Measurements from ENCODE around the gene NMS.

NMS gene

DNA sequence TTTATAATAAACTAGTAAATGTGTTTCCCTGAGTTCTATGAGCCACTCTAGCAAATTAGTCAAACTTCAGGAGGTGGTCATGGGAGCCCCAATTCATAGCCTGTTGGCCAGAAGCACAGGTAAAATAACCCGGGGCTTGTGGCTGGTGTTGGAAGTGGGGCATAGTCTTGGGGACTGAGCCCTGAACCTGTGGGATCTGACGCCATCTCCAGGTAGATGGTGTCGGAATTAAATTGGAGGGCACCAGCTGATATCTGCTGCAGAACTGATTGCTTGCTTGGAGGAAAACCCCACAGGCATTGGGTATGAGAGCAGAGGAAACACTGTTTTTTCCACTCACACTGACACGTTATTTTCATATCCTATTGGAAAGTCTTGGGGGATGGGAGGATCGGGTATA lies 14.1 kb downstream of the NMS start:
- Histone ChIP-seq H3K9me3 (ENCODE audit: control insufficient read depth in 2 of 2, low read length in 2 of 2) (peaks cover 0 to 3% of the 10 kb centered on the region in 2 donors), H3K27ac (ENCODE audit: low read length) (no peak overlapping the region), H3K4me1 (ENCODE audit: control insufficient read depth, insufficient read depth, low read length) (no peaks in the 10 kb centered on the region), H3K9ac (ENCODE audit: low read length in 2 of 2) (no peak overlapping the region), H3K36me3 (ENCODE audit: control insufficient read depth in 2 of 2, insufficient read depth in 2 of 2, low read length in 2 of 2) (no peaks in the 10 kb centered on the region), H3K27me3 (ENCODE audit: control insufficient read depth in 1 of 2, insufficient read depth in 2 of 2, low read length in 2 of 2) (peaks cover 0 to 2% of the 10 kb centered on the region in 2 donors), H3K4me3 (ENCODE audit: low read length in 2 of 2) (no peak overlapping the region)

- no peak overlapping the region for H3K27ac ChIP-seq (ENCODE audit: low read length)
- H3K27me3 ChIP-seq (ENCODE audit: control insufficient read depth in 1 of 2, insufficient read depth in 2 of 2, low read length in 2 of 2): peaks cover 0 to 2% of the 10 kb centered on the region in 2 donors
- no peak overlapping the region for H3K4me3 ChIP-seq (ENCODE audit: low read length in 2 of 2)
- H3K36me3 ChIP-seq (ENCODE audit: control insufficient read depth in 2 of 2, insufficient read depth in 2 of 2, low read length in 2 of 2): no peaks in the 10 kb centered on the region
- no peak overlapping the region for H3K9ac ChIP-seq (ENCODE audit: low read length in 2 of 2)
- peaks cover 0 to 3% of the 10 kb centered on the region in 2 donors for H3K9me3 ChIP-seq (ENCODE audit: control insufficient read depth in 2 of 2, low read length in 2 of 2)
- no peaks in the 10 kb centered on the region for H3K4me1 ChIP-seq (ENCODE audit: control insufficient read depth, insufficient read depth, low read length)
Observed at GRCh38 chr2:100485396-100485795, 15.1 kb downstream of the NMS start.

DNA sequence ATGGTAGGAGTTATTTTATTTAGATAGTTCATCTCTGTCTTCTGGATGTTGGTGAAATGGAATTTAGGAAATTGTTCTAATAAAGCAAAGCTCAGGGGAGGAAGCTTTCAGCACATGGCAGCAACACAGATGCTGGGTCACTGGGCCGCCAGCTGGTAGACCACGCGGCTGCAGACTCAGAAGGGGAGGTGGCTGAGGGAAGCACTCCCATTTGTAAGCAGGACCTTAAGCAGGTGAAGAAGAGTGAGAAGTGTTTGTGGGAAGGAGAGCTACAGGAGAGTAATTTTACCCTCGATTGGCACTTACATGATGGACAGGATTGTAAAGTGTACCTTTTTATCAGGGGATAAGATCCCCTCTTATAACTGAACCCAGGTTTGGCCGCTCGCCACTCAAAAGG lies 24.4 kb downstream of the NMS start:
- no peak overlapping the region for H3K9ac ChIP-seq (ENCODE audit: low read length in 2 of 2)
- H3K4me3 ChIP-seq (ENCODE audit: low read length in 2 of 2): no peak overlapping the region
- no peaks in the 10 kb centered on the region for H3K36me3 ChIP-seq (ENCODE audit: control insufficient read depth in 2 of 2, insufficient read depth in 2 of 2, low read length in 2 of 2)
- H3K9me3 ChIP-seq (ENCODE audit: control insufficient read depth in 2 of 2, low read length in 2 of 2): peaks cover 0 to 3% of the 10 kb centered on the region in 2 donors
- H3K27me3 ChIP-seq (ENCODE audit: control insufficient read depth in 1 of 2, insufficient read depth in 2 of 2, low read length in 2 of 2): no peaks in the 10 kb centered on the region
- no peaks in the 10 kb centered on the region for H3K4me1 ChIP-seq (ENCODE audit: control insufficient read depth, insufficient read depth, low read length)
- no peak overlapping the region for H3K27ac ChIP-seq (ENCODE audit: low read length)

DNA sequence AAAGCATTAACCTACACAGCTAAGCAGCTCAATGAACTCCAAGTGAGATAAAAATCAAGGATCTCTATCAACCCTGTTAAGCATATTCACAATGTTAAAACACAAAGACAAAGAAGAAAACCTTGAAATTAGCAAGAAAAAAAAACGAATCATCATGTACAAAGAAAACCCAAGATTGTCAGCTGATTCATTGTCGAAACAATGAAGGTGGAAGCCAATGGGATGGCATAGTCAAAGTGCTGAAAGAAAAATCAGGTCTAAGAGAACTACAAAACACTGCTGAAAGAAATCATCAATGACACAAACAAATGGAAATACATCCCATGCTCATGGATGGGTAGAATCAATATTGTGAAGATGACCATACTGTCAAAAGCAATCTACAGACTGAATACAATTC lies 32.5 kb downstream of the NMS start:
- no peak overlapping the region for H3K27ac ChIP-seq (ENCODE audit: low read length)
- no peaks in the 10 kb centered on the region for H3K4me1 ChIP-seq (ENCODE audit: control insufficient read depth, insufficient read depth, low read length)
- H3K9me3 ChIP-seq (ENCODE audit: control insufficient read depth in 2 of 2, low read length in 2 of 2): peaks cover 0 to 6% of the 10 kb centered on the region in 2 donors
- H3K9ac ChIP-seq (ENCODE audit: low read length in 2 of 2): no peak overlapping the region
- H3K27me3 ChIP-seq (ENCODE audit: control insufficient read depth in 1 of 2, insufficient read depth in 2 of 2, low read length in 2 of 2): no peaks in the 10 kb centered on the region
- H3K36me3 ChIP-seq (ENCODE audit: control insufficient read depth in 2 of 2, insufficient read depth in 2 of 2, low read length in 2 of 2): no peaks in the 10 kb centered on the region
- no peak overlapping the region for H3K4me3 ChIP-seq (ENCODE audit: low read length in 2 of 2)

- no peaks in the 10 kb centered on the region for H3K4me1 ChIP-seq (ENCODE audit: control insufficient read depth, insufficient read depth, low read length)
- H3K9me3 ChIP-seq (ENCODE audit: control insufficient read depth in 2 of 2, low read length in 2 of 2): peaks cover 0 to 3% of the 10 kb centered on the region in 2 donors
- no peak overlapping the region for H3K27ac ChIP-seq (ENCODE audit: low read length)
- H3K36me3 ChIP-seq (ENCODE audit: control insufficient read depth in 2 of 2, insufficient read depth in 2 of 2, low read length in 2 of 2): no peaks in the 10 kb centered on the region
- no peak overlapping the region for H3K9ac ChIP-seq (ENCODE audit: low read length in 2 of 2)
- no peaks in the 10 kb centered on the region for H3K27me3 ChIP-seq (ENCODE audit: control insufficient read depth in 1 of 2, insufficient read depth in 2 of 2, low read length in 2 of 2)
- no peak overlapping the region for H3K4me3 ChIP-seq (ENCODE audit: low read length in 2 of 2)
Observed at GRCh38 chr2:100504542-100504941, 34.3 kb downstream of the NMS start.

GRCh38 chr2:100509066-100509465 lies 38.8 kb downstream of the NMS start:
- no peak overlapping the region for H3K4me3 ChIP-seq (ENCODE audit: low read length in 2 of 2)

DNA sequence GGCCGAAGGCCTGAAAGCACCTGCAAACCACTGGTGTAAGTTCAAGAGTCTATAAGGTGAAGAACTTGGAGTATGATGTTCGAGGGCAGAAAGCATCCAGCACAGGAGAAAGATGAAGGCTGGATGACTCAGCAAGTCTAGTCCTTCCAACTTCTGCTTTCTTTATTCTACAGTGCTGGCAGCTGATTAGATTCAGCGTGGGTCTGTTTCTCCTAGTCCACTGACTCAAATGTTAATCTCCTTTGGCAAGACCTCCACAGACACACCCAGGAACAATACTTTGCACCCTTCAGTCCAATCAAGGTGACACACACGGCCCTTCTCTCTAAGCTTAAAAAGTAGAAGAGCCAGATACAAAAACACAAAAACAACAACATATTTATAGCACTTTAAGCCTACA lies 43.4 kb downstream of the NMS start:
- H3K4me3 ChIP-seq (ENCODE audit: low read length in 2 of 2): no peak overlapping the region
- H3K36me3 ChIP-seq (ENCODE audit: control insufficient read depth in 2 of 2, insufficient read depth in 2 of 2, low read length in 2 of 2): no peaks in the 10 kb centered on the region

More at GRCh38 chr2:100509066-100509465, 38.8 kb downstream of the NMS start:
- H3K27me3 ChIP-seq (ENCODE audit: control insufficient read depth in 1 of 2, insufficient read depth in 2 of 2, low read length in 2 of 2): no peaks in the 10 kb centered on the region
- H3K9me3 ChIP-seq (ENCODE audit: control insufficient read depth in 2 of 2, low read length in 2 of 2): peaks cover 0 to 3% of the 10 kb centered on the region in 2 donors
- H3K27ac ChIP-seq (ENCODE audit: low read length): no peak overlapping the region
- no peaks in the 10 kb centered on the region for H3K36me3 ChIP-seq (ENCODE audit: control insufficient read depth in 2 of 2, insufficient read depth in 2 of 2, low read length in 2 of 2)
- H3K9ac ChIP-seq (ENCODE audit: low read length in 2 of 2): no peak overlapping the region
- H3K4me1 ChIP-seq (ENCODE audit: control insufficient read depth, insufficient read depth, low read length): no peaks in the 10 kb centered on the region

DNA sequence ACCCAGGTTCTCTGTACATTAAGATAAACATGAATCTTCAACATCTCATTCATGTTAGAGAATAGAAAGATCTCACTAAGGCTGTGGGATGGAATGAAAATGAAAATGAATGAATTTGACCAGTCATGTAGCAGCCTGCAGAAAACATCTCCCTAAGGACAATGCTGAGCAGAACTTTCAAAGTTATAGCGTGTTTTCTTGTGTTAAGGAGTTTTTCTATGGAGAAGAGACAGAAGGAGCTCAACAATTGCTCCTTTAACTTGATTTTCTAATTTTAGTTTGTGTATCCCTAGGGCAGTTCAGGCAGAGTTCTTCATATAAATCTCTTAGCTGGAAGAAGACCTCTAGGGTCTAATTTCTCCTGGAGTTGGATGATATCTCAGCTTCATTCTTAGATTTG lies 47.3 kb downstream of the NMS start:
- H3K4me3 ChIP-seq (ENCODE audit: low read length in 2 of 2): no peak overlapping the region
- H3K27ac ChIP-seq (ENCODE audit: low read length): no peak overlapping the region
- H3K4me1 ChIP-seq (ENCODE audit: control insufficient read depth, insufficient read depth, low read length): no peaks in the 10 kb centered on the region
- H3K9me3 ChIP-seq (ENCODE audit: control insufficient read depth in 2 of 2, low read length in 2 of 2): no peaks in the 10 kb centered on the region
- H3K27me3 ChIP-seq (ENCODE audit: control insufficient read depth in 1 of 2, insufficient read depth in 2 of 2, low read length in 2 of 2): no peaks in the 10 kb centered on the region
- H3K36me3 ChIP-seq (ENCODE audit: control insufficient read depth in 2 of 2, insufficient read depth in 2 of 2, low read length in 2 of 2): no peaks in the 10 kb centered on the region
- no peak overlapping the region for H3K9ac ChIP-seq (ENCODE audit: low read length in 2 of 2)

More for the DNA sequence above, 43.4 kb downstream of the NMS start:
- H3K27me3 ChIP-seq (ENCODE audit: control insufficient read depth in 1 of 2, insufficient read depth in 2 of 2, low read length in 2 of 2): no peaks in the 10 kb centered on the region
- no peak overlapping the region for H3K9ac ChIP-seq (ENCODE audit: low read length in 2 of 2)
- no peaks in the 10 kb centered on the region for H3K4me1 ChIP-seq (ENCODE audit: control insufficient read depth, insufficient read depth, low read length)
- no peaks in the 10 kb centered on the region for H3K9me3 ChIP-seq (ENCODE audit: control insufficient read depth in 2 of 2, low read length in 2 of 2)
- no peak overlapping the region for H3K27ac ChIP-seq (ENCODE audit: low read length)

- H3K27me3 ChIP-seq (ENCODE audit: control insufficient read depth in 1 of 2, insufficient read depth in 2 of 2, low read length in 2 of 2): no peaks in the 10 kb centered on the region
- H3K9me3 ChIP-seq (ENCODE audit: control insufficient read depth in 2 of 2, low read length in 2 of 2): peaks cover 0 to 3% of the 10 kb centered on the region in 2 donors
- no peak overlapping the region for H3K9ac ChIP-seq (ENCODE audit: low read length in 2 of 2)
- no peaks in the 10 kb centered on the region for H3K36me3 ChIP-seq (ENCODE audit: control insufficient read depth in 2 of 2, insufficient read depth in 2 of 2, low read length in 2 of 2)
- no peaks in the 10 kb centered on the region for H3K4me1 ChIP-seq (ENCODE audit: control insufficient read depth, insufficient read depth, low read length)
- H3K4me3 ChIP-seq (ENCODE audit: low read length in 2 of 2): no peak overlapping the region
- no peak overlapping the region for H3K27ac ChIP-seq (ENCODE audit: low read length)
Observed at GRCh38 chr2:100518801-100519200, 48.5 kb downstream of the NMS start.

DNA sequence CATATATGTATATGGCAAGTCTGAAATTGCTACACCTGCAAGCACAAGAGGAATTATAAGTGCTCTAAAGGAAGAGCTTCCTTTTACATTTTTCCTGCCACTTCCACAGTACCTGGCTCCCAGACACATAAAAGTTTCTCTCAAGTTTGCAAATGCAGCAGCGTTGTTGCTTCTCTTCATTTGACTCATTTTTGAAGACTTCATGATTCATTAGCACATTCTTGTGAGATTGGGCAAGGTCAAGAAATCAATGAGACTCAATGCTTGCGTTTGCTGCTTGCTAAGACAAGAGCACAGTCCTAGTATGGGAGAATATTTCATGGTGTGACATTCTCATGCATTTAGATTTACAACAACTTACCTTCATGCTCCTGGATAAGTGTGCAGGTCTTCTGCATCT lies 49.9 kb downstream of the NMS start:
- Histone ChIP-seq H3K27me3 (ENCODE audit: control insufficient read depth in 1 of 2, insufficient read depth in 2 of 2, low read length in 2 of 2) (no peaks in the 10 kb centered on the region), H3K27ac (ENCODE audit: low read length) (no peak overlapping the region), H3K9me3 (ENCODE audit: control insufficient read depth in 2 of 2, low read length in 2 of 2) (peaks cover 0 to 3% of the 10 kb centered on the region in 2 donors), H3K4me3 (ENCODE audit: low read length in 2 of 2) (no peak overlapping the region), H3K4me1 (ENCODE audit: control insufficient read depth, insufficient read depth, low read length) (no peaks in the 10 kb centered on the region), H3K36me3 (ENCODE audit: control insufficient read depth in 2 of 2, insufficient read depth in 2 of 2, low read length in 2 of 2) (no peaks in the 10 kb centered on the region), H3K9ac (ENCODE audit: low read length in 2 of 2) (no peak overlapping the region)

GRCh38 chr2:100522430-100522829 lies 52.1 kb downstream of the NMS start:
- H3K4me1 ChIP-seq (ENCODE audit: control insufficient read depth, insufficient read depth, low read length): no peaks in the 10 kb centered on the region
- no peak overlapping the region for H3K9ac ChIP-seq (ENCODE audit: low read length in 2 of 2)
- no peak overlapping the region for H3K4me3 ChIP-seq (ENCODE audit: low read length in 2 of 2)
- H3K9me3 ChIP-seq (ENCODE audit: control insufficient read depth in 2 of 2, low read length in 2 of 2): peaks cover 0 to 3% of the 10 kb centered on the region in 2 donors
- H3K27me3 ChIP-seq (ENCODE audit: control insufficient read depth in 1 of 2, insufficient read depth in 2 of 2, low read length in 2 of 2): no peaks in the 10 kb centered on the region
- no peaks in the 10 kb centered on the region for H3K36me3 ChIP-seq (ENCODE audit: control insufficient read depth in 2 of 2, insufficient read depth in 2 of 2, low read length in 2 of 2)
- no peak overlapping the region for H3K27ac ChIP-seq (ENCODE audit: low read length)

Data from stomach smooth muscle (tissue), 2 donors.